ENCODE results near the gene COPS8.

The COPS8 gene

GRCh38 chr2:237132799-237133198, 47.1 kb downstream of the COPS8 start:
- FAIRE-seq, result no peak

- FAIRE-seq, result no peak
These were observed 48.9 kb downstream of the COPS8 start for GRCh38 chr2:237134321-237135230.

- no peak for FAIRE-seq
These were observed 51.1 kb downstream of the COPS8 start for GRCh38 chr2:237136824-237137223.

- FAIRE-seq, result no peak
These were observed 52.1 kb downstream of the COPS8 start for GRCh38 chr2:237137626-237138323.

GRCh38 chr2:237139123-237139675, 53.5 kb downstream of the COPS8 start:
- no peak for FAIRE-seq

- FAIRE-seq, result no peak
These were observed 55.1 kb downstream of the COPS8 start for GRCh38 chr2:237140689-237141285.

GRCh38 chr2:237141571-237142051, 55.9 kb downstream of the COPS8 start:
- FAIRE-seq, result no peak

- FAIRE-seq, result no peak
These were observed 57.4 kb downstream of the COPS8 start for GRCh38 chr2:237143118-237143517.

- FAIRE-seq, result no peak
These were observed 58.2 kb downstream of the COPS8 start for GRCh38 chr2:237143676-237144440.

GRCh38 chr2:237144516-237144915, 58.8 kb downstream of the COPS8 start:
- FAIRE-seq, result no peak

- no peak for FAIRE-seq
These were observed 61.6 kb downstream of the COPS8 start for GRCh38 chr2:237147317-237147716.

GRCh38 chr2:237148624-237149023, 62.9 kb downstream of the COPS8 start:
- no peak for FAIRE-seq

- FAIRE-seq, result no peak
These were observed 63.7 kb downstream of the COPS8 start for GRCh38 chr2:237149425-237149824.

Measured in endometrium (tissue), 2 donors.